ENCODE measurements around the gene EPHB1. TPM values are rescaled to one million over a fixed set of nuclear protein-coding genes. Genes with fewer than 3 reads are reported as not detected.

The EPHB1 gene
- total RNA-seq, 1 donor from 2014 or later: 13.7 TPM

- H3K36me3 Mint-ChIP-seq (ENCODE audit: low read depth): peaks cover 5% of the 10 kb centered on the region
- peaks cover 9% of the 10 kb centered on the region for H3K4me1 Mint-ChIP-seq
- H3K27me3 Mint-ChIP-seq (ENCODE audit: low read depth): no peaks in the 10 kb centered on the region
- TF ChIP-seq, protein P1, sequence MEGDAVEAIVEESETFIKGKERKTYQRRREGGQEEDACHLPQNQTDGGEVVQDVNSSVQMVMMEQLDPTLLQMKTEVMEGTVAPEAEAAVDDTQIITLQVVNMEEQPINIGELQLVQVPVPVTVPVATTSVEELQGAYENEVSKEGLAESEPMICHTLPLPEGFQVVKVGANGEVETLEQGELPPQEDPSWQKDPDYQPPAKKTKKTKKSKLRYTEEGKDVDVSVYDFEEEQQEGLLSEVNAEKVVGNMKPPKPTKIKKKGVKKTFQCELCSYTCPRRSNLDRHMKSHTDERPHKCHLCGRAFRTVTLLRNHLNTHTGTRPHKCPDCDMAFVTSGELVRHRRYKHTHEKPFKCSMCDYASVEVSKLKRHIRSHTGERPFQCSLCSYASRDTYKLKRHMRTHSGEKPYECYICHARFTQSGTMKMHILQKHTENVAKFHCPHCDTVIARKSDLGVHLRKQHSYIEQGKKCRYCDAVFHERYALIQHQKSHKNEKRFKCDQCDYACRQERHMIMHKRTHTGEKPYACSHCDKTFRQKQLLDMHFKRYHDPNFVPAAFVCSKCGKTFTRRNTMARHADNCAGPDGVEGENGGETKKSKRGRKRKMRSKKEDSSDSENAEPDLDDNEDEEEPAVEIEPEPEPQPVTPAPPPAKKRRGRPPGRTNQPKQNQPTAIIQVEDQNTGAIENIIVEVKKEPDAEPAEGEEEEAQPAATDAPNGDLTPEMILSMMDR (conservative IDR thresholded peaks at IDR 0.05): no peak
- no peak for DNase-seq (ENCODE audit: low read depth, low spot score)
- H3K27ac Mint-ChIP-seq (ENCODE audit: unreplicated experiment): no peak overlapping the region
- H3K4me3 Mint-ChIP-seq: no peak overlapping the region
- peaks cover 4% of the 10 kb centered on the region for H3K9me3 Mint-ChIP-seq
These were observed 444.0 kb downstream of the EPHB1 start for GRCh38 chr3:135238871-135239614.

DNA sequence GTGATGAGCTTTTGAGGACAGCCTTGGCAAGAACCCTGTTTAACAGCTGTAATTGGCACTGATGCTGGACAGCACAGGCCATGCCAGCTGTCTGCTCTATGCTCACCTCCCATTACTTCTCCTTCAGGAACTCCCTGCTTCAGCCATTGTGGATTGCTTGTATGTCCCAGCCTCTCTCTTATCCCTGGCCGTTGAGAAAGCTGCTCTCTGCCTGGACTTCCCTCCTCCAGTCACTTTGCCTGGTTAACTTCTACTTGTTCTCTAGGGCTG, 444.5 kb downstream of the EPHB1 start:
- H3K4me3 Mint-ChIP-seq: no peak overlapping the region
- peaks cover under 1% of the 10 kb centered on the region for H3K36me3 Mint-ChIP-seq (ENCODE audit: low read depth)
- TF ChIP-seq, protein P1 (conservative IDR thresholded peaks at IDR 0.05): no peak
- DNase-seq (ENCODE audit: low read depth, low spot score): no peak
- no peak overlapping the region for H3K27ac Mint-ChIP-seq (ENCODE audit: unreplicated experiment)
- no peaks in the 10 kb centered on the region for H3K27me3 Mint-ChIP-seq (ENCODE audit: low read depth)
- H3K4me1 Mint-ChIP-seq: peaks cover 9% of the 10 kb centered on the region
- H3K9me3 Mint-ChIP-seq: no peaks in the 10 kb centered on the region

DNA sequence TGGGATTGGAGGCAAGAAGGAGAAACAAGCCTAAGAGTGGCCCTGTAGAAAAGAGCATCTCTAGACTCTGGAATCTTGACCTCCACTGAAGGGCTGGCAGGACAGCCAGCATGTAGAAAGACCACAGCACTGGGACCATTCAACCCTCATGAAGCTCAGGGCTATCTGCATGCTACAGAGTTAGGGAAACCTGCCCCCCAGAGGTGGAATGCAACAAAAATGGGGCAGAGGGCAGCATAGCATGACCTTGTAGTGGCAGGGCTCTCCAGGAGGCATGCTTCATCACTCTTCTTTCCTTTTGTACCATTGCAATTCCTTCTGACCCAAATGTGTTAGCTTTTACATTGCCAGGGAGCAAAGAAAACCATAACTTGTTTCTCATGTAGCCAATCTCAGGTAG, 445.4 kb downstream of the EPHB1 start:
- Mint-ChIP-seq H3K27me3 (ENCODE audit: low read depth) (no peaks in the 10 kb centered on the region), H3K36me3 (ENCODE audit: low read depth) (no peaks in the 10 kb centered on the region), H3K9me3 (no peaks in the 10 kb centered on the region), H3K4me3 (no peak overlapping the region), H3K4me1 (peaks cover 9% of the 10 kb centered on the region), H3K27ac (ENCODE audit: unreplicated experiment) (no peak overlapping the region)
- no peak for DNase-seq (ENCODE audit: low read depth, low spot score)
- TF ChIP-seq, protein P1 (conservative IDR thresholded peaks at IDR 0.05): no peak

DNA sequence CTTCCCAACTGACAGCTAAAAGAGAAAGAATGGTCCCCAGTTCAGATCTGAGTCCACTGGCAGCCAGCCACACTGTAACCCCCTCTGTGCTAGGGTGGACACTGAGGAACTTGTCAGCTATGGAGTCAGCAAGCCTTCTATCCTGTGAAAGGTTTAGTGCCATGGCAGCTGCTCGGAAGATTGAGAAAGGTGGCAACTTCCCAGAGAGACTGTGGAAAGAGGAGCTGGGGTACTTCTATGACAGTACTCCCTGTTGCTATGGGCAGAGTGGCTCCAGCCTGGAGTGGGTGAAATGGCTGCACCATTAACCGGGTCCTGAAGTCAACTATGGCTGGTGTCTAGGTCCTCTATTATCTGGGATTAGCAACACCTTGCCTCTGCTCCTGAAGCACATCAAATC, 447.2 kb downstream of the EPHB1 start:
- Mint-ChIP-seq H3K27ac (ENCODE audit: unreplicated experiment) (no peak overlapping the region), H3K27me3 (ENCODE audit: low read depth) (no peaks in the 10 kb centered on the region), H3K36me3 (ENCODE audit: low read depth) (no peaks in the 10 kb centered on the region), H3K4me3 (no peak overlapping the region), H3K9me3 (no peaks in the 10 kb centered on the region), H3K4me1 (peaks cover 8% of the 10 kb centered on the region)
- TF ChIP-seq, protein P1 (conservative IDR thresholded peaks at IDR 0.05): no peak
- DNase-seq (ENCODE audit: low read depth, low spot score): no peak

GRCh38 chr3:135243616-135244015, 448.6 kb downstream of the EPHB1 start:
- Mint-ChIP-seq H3K27me3 (ENCODE audit: low read depth) (no peaks in the 10 kb centered on the region), H3K4me1 (peaks cover 2% of the 10 kb centered on the region), H3K27ac (ENCODE audit: unreplicated experiment) (no peak overlapping the region), H3K4me3 (no peak overlapping the region), H3K9me3 (no peaks in the 10 kb centered on the region), H3K36me3 (ENCODE audit: low read depth) (peaks cover 2% of the 10 kb centered on the region)
- DNase-seq (ENCODE audit: low read depth, low spot score): no peak
- TF ChIP-seq, protein P1 (conservative IDR thresholded peaks at IDR 0.05): no peak

Data from neural crest cell (in vitro differentiated cells).